K562 (cell line): ENCODE results near the gene FAM186B. TPM values are rescaled to one million over a fixed set of nuclear protein-coding genes. Genes with fewer than 3 reads are reported as not detected.

Experiments
- ATAC-seq: fragments of 200-7000 bp; cut with Tn5 transposase; 3 replicates; pipeline ENCODE4 v1.9.1; 2020; ENCODE audit warnings: moderate library complexity
- BruUV-seq: library from RNA; stranded (reverse); fragments of 400-500 nt; replicated peaks from 2 replicates; lab custom pipeline; 2021; lab: Mats Ljungman, UMichigan
- CTCF ChIA-PET: fragments of 300-600 bp; formaldehyde crosslinking; extraction: SDS; loops from one replicate; lab custom pipeline; 2021; ENCODE audit warnings: low intra/inter-chr PET ratio; lab: Yijun Ruan, JAX
- POLR2A ChIA-PET: fragments of 300-600, 350-650 bp; sonication (Branson Sonifier 250); formaldehyde crosslinking; extraction: SDS; loops from one replicate; lab custom pipeline; 2021; ENCODE audit warnings: antibody characterized with exemption, inconsistent platforms; lab: Yijun Ruan, JAX
- DNase-seq, 4 experiments: peaks; one replicate each; pipeline versions ENCODE4 v3.0.0 to v3.0.0-alpha.2; 2011 to 2018; ENCODE audit warnings: low spot score in 3 of 4, mixed read lengths in 3 of 4; ENCODE audit errors: extremely low read depth in 1 of 4
- FAIRE-seq: peaks from 2 replicates; lab custom pipeline; 2011; peaks lifted over from hg19 to GRCh38; lab: Jason Lieb, UNC
- H2AFZ ChIP-seq: 2 replicates; pipeline ENCODE4 v1.6.0; 2011; ENCODE audit warnings: low read depth, low read length, control low read depth, inconsistent platforms
- H3K27ac ChIP-seq: fragments of 200-600 bp; 3 replicates; pipeline ENCODE4 v1.8.0; 2011; ENCODE audit warnings: low read depth, mild to moderate bottlenecking, control low read depth, inconsistent platforms, low read length, moderate library complexity, mixed read lengths; ENCODE audit errors: extremely low read depth
- H3K27me3 ChIP-seq, 2 experiments: fragments of 300-600 bp in 1 of 2; 2 replicates in 1 of 2; 3 replicates in 1 of 2; pipeline versions ENCODE4 v1.6.0 to v1.8.0; 2011; ENCODE audit warnings: inconsistent platforms in 2 of 2, low read length in 2 of 2, mild to moderate bottlenecking in 1 of 2, mixed read lengths in 1 of 2, moderate library complexity in 1 of 2; ENCODE audit not compliant: control insufficient read depth in 2 of 2, insufficient read depth in 2 of 2
- H3K36me3 ChIP-seq: fragments of 300-600 bp; 3 replicates; pipeline ENCODE4 v1.8.0; 2011; ENCODE audit warnings: mild to moderate bottlenecking, low read length, inconsistent platforms; ENCODE audit not compliant: control insufficient read depth, insufficient read depth
- H3K4me1 ChIP-seq, 2 experiments: fragments of 200-600 bp in 1 of 2; replicated peaks in 1 of 2; 2 replicates in 1 of 2; 3 replicates in 1 of 2; pipeline versions ENCODE4 v1.5.1 to v1.8.0; 2011; ENCODE audit warnings: inconsistent platforms in 2 of 2, low read length in 2 of 2, mild to moderate bottlenecking in 1 of 2, mixed read lengths in 1 of 2, moderate library complexity in 1 of 2; ENCODE audit not compliant: control insufficient read depth in 2 of 2, insufficient read depth in 2 of 2
- H3K4me2 ChIP-seq: 2 replicates; pipeline ENCODE4 v1.6.1; 2011; ENCODE audit warnings: low read length, control low read depth, inconsistent platforms, mixed read lengths; ENCODE audit not compliant: insufficient read depth
- H3K4me3 ChIP-seq: fragments of 200-600 bp; sonication (generic), shearing (Covaris generic); 2 replicates; pipeline ENCODE4 v1.5.1; 2016; ENCODE audit warnings: control low read depth, inconsistent platforms
- H3K79me2 ChIP-seq: fragments of 200-600 bp; 3 replicates; pipeline ENCODE4 v1.8.0; 2011; ENCODE audit warnings: low read length, inconsistent platforms; ENCODE audit not compliant: control insufficient read depth, insufficient read depth
- H3K9ac ChIP-seq, 2 experiments: 2 replicates each; pipeline versions ENCODE4 v1.6.0 to v1.6.1; 2011; ENCODE audit warnings: low read depth in 2 of 2, low read length in 2 of 2, control low read depth in 1 of 2, inconsistent platforms in 1 of 2, mild to moderate bottlenecking in 1 of 2, mixed read lengths in 1 of 2; ENCODE audit not compliant: insufficient read depth in 1 of 2
- H3K9me1 ChIP-seq: one replicate; pipeline ENCODE4 v1.6.0; 2011; ENCODE audit warnings: inconsistent platforms, mild to moderate bottlenecking, low read length, moderate library complexity; ENCODE audit not compliant: control insufficient read depth, insufficient read depth
- H3K9me3 ChIP-seq: replicated peaks from 2 replicates; pipeline ENCODE4 v1.5.1; 2011; ENCODE audit warnings: low read depth, low read length, inconsistent platforms; ENCODE audit not compliant: control insufficient read depth, insufficient read depth
- H4K20me1 ChIP-seq: replicated peaks from 2 replicates; pipeline ENCODE4 v1.6.1; 2011; ENCODE audit warnings: low read length, inconsistent platforms, mixed read lengths; ENCODE audit not compliant: control insufficient read depth, insufficient read depth
- MCM3 ChIP-seq: fragments of 450-650 bp; IDR thresholded peaks from 2 replicates; pipeline ENCODE4 v1.6.1; 2016
- RBFOX2 ChIP-seq: fragments of 200-400 bp; formaldehyde crosslinking; IDR thresholded peaks from 2 replicates; pipeline ENCODE4 v1.6.1; 2017; ENCODE audit warnings: low read depth, mild to moderate bottlenecking, low read length, moderate library complexity
- WGBS: fragments of 100-300 bp; shearing (Covaris generic); methylation state at CpG from one replicate; pipeline ENCODE4 v1.1.6; 2016; ENCODE audit warnings: low coverage, mixed read lengths; ENCODE audit not compliant: insufficient coverage; ENCODE audit errors: missing lambda C conversion rate; 5-methylcytosine and 5-hydroxymethylcytosine counted together
- in situ Hi-C: fragments of 300-500 bp; cut with MboI; formaldehyde crosslinking; loops from 4 replicates; pipeline ENCODE4 v1.15.0; 2018; ENCODE audit warnings: inconsistent platforms, mixed read lengths
- intact Hi-C: fragments of 100-400 bp; cut with micrococcal nuclease; formaldehyde crosslinking; loops from 2 replicates; pipeline ENCODE4 v1.14.2; 2022
- polyA plus RNA-seq, 8 experiments: library from polyadenylated mRNA; depleted of rRNA in 4 of 8; stranded (reverse) in 5 of 8; unstranded in 3 of 8; fragments of >200 nt; fragmentation: Nextera tagmentation in 2 of 8; fragmentation: Illumina TruSeq in 1 of 8; extraction: Ambion mirVana in 2 of 8; extraction: Trizol in 1 of 8; gene quantifications; 2 replicates each; pipeline versions ENCODE4 v1.2.1 to v1.2.3, GENCODE V29; 2011 to 2014; ENCODE audit warnings: inconsistent platforms in 1 of 8, missing spikeins in 1 of 8
- total RNA-seq, 7 experiments: library from RNA; depleted of rRNA in 6 of 7; stranded (reverse); fragments of >200 nt in 6 of 7; fragmentation: Illumina TruSeq in 2 of 7; extraction: Trizol in 2 of 7; gene quantifications; 2 replicates each; pipeline versions ENCODE4 v1.2.1 to v1.2.3, GENCODE V29; 2011 to 2021; ENCODE audit warnings: low replicate concordance in 1 of 7
- TF ChIP-seq, protein P1 (sequence below): fragments of 450-650 bp; IDR thresholded peaks from 2 replicates; pipeline ENCODE4 v1.6.1; 2018; ENCODE audit warnings: mild to moderate bottlenecking, low read depth; ENCODE audit not compliant: partially characterized antibody

The FAM186B gene
- total and polyA plus RNA-seq, 9 of the 15 experiments (the other 6 are each of a cell fraction or from before 2014, with no cell fraction given) = 0.07 to 0.42 (median 0.15) TPM

DNA sequence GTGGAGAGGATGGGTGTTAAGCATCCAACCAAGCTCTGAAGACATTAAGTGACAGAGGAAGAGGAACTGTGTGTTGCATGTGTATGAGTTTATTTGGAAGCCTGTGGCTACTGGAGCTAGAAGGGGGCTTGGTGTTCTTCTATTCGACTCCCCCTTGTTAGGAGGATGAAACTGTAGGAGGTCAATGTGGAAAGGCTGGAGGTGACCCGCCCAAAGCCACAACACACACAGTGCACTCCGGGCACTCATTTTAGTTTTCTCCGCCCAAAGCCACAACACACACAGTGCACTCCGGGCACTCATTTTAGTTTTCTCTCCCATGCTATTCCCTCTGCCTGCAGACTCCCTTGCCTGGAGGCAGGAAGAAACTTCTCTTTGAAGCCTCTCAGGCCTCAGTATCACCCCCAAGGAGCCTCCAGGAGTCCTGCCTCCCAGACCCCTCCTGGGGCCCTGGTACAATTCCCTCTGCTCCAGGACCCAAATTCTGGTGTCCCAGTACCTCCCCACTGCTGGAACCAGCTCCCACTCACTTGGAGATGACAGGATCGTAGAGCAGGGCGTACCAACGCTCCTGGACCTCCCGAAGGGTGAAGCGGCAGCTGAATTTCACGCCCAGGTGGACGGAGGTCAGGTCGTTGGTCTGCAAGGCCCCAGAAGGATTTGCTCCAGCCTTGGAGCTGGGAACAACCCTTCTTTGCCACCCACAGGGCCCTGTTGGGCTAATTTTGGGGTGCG lies 41.3 kb downstream of the FAM186B start:
- in situ Hi-C loops (no loop called here), intact Hi-C loops (no loop called here)
- WGBS = 87% methylated on average over 11 of the region's 14 CpGs
- Histone ChIP-seq H3K4me3 (no peak overlapping the region), H3K79me2 (peaks cover 30% of the 10 kb centered on the region), H3K36me3 (peaks cover 73% of the 10 kb centered on the region; the same call in 2 of the 3 replicates), H3K9me1 (no peaks in the 10 kb centered on the region), H4K20me1 (no peaks in the 10 kb centered on the region), H3K9me3 (no peaks in the 10 kb centered on the region), H2AFZ (no peak overlapping the region), H3K4me2 (no peak overlapping the region), H3K27ac (no peak overlapping the region), H3K4me1 (peaks cover 5 to 8% of the 10 kb centered on the region in 2 experiments; a peak in 3 of 5 replicates), H3K9ac (no peak overlapping the region; a peak in 1 of 4 replicates), H3K27me3 (no peaks in the 10 kb centered on the region)
- DNase-seq (no peak), FAIRE-seq (no peak), ATAC-seq (no peak)
- POLR2A ChIA-PET = interaction anchor here (0.6 to 2.3 kb wide), 7 partner anchors 8 to 521 kb away, joined by 3 to 10 read pairs (median 4); partner anchors contain the start of gene SPATS2
- TF ChIP-seq RBFOX2 (peak; percentile 20; the same call in 1 of the 2 replicates), MCM3 (no peak)
- TF ChIP-seq, protein P1, sequence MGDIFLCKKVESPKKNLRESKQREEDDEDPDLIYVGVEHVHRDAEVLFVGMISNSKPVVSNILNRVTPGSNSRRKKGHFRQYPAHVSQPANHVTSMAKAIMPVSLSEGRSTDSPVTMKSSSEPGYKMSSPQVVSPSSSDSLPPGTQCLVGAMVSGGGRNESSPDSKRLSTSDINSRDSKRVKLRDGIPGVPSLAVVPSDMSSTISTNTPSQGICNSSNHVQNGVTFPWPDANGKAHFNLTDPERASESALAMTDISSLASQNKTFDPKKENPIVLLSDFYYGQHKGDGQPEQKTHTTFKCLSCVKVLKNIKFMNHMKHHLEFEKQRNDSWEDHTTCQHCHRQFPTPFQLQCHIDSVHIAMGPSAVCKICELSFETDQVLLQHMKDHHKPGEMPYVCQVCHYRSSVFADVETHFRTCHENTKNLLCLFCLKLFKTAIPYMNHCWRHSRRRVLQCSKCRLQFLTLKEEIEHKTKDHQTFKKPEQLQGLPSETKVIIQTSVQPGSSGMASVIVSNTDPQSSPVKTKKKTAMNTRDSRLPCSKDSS = no peak
- CTCF ChIA-PET = no interaction called here
- no TSS peak for BruUV-seq
